H1 (cell line): ENCODE results near the gene GPER1. TPM values are rescaled to one million over a fixed set of nuclear protein-coding genes. Genes with fewer than 3 reads are reported as not detected.

Experiments
- polyA plus RNA-seq, 7 experiments: library from polyadenylated mRNA; depleted of rRNA in 3 of 7; stranded (reverse) in 5 of 7; unstranded in 2 of 7; fragments of >200 nt in 5 of 7; fragments of 200-250 nt in 2 of 7; gene quantifications; 1 replicate in 5 of 7; 2 replicates in 1 of 7; 4 replicates in 1 of 7; pipeline versions ENCODE4 v1.2.1 to v1.2.3, GENCODE V29; 2011 to 2013; ENCODE audit warnings: missing spikeins in 2 of 7, mixed read lengths in 2 of 7
- total RNA-seq: library from RNA; stranded (reverse); fragmentation: NEBNext Ultra II Directional; extraction: Animal tissue kit (Norgen Biotek cat#: 25700); gene quantifications from 2 replicates; pipeline ENCODE4 v1.2.1, GENCODE V29; 2021
- TF ChIP-seq, protein P1 (sequence below): fragments of 300-600 bp; sonication (generic); IDR thresholded peaks from 2 replicates; pipeline ENCODE4 v1.7.1; 2012; ENCODE audit warnings: low read length, moderate library complexity, mild to moderate bottlenecking, inconsistent platforms; ENCODE audit not compliant: insufficient replicate concordance

GPER1 gene
- total and polyA plus RNA-seq, 2 of the 8 experiments (the other 6 are each of a cell fraction or from before 2014, with no cell fraction given), result 0.24 to 0.47 TPM

DNA sequence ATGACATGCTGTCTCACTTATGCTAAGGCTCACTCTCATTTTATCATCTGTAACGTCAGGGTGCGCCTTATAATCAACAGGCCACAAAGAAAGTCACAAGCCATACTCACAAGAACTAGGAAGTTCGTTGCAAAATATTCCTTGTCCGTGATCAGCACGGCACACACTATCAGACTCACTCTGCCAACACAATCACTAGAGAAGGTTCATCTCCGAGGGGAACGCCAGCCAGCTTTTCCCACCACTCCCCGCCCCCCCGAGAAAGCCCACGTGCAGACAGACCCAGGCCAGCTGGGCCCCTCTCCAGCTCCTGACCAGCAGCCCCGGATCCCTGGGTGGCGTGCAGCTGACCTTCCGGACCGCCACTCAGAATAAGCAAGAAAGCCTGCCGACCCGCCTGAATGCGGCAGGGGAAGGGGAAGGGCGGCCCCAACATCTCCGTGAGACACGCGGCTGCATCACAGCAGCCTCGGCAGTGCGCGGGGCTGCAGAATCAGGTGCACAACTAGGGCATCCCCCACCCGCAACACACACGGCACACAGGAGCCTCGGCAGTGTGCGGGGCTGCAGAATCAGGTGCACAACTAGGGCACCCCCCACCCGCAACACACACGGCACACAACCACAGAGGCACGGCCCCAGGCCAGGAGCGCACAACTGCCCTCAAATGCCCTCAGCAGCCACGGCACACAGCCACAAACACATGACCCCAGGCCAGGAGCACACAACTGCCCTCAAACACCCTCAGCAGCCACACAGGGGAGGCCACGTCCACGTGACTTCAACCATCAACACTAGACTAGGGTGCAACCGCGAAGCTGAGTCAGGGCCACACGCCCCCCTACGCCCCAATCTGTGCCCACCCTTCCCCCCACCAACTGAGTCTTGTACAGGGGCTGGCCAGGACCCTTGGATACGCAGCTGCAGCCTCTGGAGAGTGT is 46.1 kb upstream of the GPER1 start (continued):
- TF ChIP-seq, protein P1, sequence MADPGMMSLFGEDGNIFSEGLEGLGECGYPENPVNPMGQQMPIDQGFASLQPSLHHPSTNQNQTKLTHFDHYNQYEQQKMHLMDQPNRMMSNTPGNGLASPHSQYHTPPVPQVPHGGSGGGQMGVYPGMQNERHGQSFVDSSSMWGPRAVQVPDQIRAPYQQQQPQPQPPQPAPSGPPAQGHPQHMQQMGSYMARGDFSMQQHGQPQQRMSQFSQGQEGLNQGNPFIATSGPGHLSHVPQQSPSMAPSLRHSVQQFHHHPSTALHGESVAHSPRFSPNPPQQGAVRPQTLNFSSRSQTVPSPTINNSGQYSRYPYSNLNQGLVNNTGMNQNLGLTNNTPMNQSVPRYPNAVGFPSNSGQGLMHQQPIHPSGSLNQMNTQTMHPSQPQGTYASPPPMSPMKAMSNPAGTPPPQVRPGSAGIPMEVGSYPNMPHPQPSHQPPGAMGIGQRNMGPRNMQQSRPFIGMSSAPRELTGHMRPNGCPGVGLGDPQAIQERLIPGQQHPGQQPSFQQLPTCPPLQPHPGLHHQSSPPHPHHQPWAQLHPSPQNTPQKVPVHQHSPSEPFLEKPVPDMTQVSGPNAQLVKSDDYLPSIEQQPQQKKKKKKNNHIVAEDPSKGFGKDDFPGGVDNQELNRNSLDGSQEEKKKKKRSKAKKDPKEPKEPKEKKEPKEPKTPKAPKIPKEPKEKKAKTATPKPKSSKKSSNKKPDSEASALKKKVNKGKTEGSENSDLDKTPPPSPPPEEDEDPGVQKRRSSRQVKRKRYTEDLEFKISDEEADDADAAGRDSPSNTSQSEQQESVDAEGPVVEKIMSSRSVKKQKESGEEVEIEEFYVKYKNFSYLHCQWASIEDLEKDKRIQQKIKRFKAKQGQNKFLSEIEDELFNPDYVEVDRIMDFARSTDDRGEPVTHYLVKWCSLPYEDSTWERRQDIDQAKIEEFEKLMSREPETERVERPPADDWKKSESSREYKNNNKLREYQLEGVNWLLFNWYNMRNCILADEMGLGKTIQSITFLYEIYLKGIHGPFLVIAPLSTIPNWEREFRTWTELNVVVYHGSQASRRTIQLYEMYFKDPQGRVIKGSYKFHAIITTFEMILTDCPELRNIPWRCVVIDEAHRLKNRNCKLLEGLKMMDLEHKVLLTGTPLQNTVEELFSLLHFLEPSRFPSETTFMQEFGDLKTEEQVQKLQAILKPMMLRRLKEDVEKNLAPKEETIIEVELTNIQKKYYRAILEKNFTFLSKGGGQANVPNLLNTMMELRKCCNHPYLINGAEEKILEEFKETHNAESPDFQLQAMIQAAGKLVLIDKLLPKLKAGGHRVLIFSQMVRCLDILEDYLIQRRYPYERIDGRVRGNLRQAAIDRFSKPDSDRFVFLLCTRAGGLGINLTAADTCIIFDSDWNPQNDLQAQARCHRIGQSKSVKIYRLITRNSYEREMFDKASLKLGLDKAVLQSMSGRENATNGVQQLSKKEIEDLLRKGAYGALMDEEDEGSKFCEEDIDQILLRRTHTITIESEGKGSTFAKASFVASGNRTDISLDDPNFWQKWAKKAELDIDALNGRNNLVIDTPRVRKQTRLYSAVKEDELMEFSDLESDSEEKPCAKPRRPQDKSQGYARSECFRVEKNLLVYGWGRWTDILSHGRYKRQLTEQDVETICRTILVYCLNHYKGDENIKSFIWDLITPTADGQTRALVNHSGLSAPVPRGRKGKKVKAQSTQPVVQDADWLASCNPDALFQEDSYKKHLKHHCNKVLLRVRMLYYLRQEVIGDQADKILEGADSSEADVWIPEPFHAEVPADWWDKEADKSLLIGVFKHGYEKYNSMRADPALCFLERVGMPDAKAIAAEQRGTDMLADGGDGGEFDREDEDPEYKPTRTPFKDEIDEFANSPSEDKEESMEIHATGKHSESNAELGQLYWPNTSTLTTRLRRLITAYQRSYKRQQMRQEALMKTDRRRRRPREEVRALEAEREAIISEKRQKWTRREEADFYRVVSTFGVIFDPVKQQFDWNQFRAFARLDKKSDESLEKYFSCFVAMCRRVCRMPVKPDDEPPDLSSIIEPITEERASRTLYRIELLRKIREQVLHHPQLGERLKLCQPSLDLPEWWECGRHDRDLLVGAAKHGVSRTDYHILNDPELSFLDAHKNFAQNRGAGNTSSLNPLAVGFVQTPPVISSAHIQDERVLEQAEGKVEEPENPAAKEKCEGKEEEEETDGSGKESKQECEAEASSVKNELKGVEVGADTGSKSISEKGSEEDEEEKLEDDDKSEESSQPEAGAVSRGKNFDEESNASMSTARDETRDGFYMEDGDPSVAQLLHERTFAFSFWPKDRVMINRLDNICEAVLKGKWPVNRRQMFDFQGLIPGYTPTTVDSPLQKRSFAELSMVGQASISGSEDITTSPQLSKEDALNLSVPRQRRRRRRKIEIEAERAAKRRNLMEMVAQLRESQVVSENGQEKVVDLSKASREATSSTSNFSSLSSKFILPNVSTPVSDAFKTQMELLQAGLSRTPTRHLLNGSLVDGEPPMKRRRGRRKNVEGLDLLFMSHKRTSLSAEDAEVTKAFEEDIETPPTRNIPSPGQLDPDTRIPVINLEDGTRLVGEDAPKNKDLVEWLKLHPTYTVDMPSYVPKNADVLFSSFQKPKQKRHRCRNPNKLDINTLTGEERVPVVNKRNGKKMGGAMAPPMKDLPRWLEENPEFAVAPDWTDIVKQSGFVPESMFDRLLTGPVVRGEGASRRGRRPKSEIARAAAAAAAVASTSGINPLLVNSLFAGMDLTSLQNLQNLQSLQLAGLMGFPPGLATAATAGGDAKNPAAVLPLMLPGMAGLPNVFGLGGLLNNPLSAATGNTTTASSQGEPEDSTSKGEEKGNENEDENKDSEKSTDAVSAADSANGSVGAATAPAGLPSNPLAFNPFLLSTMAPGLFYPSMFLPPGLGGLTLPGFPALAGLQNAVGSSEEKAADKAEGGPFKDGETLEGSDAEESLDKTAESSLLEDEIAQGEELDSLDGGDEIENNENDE, result no peak
